GM12864 (cell line): ENCODE data around the gene KCNT2.

ENCODE experiments used
- DNase-seq: peaks from one replicate; pipeline ENCODE4 v3.0.0-alpha.2; 2011; ENCODE audit warnings: low read depth
- H3K4me3 ChIP-seq: 2 replicates; pipeline ENCODE4 v1.5.1; 2011; ENCODE audit warnings: mild to moderate bottlenecking, low read depth, low read length, control low read depth
- CTCF ChIP-seq: IDR thresholded peaks from 2 replicates; pipeline ENCODE4 v1.5.1; 2011; ENCODE audit warnings: low read depth, mild to moderate bottlenecking, moderate library complexity, low read length, control low read depth, inconsistent platforms; ENCODE audit errors: missing control alignments

The KCNT2 gene

GRCh38 chr1:196207612-196208217 is 400.5 kb downstream of the KCNT2 start:
- no peak for TF ChIP-seq CTCF
- H3K4me3 ChIP-seq: no peak overlapping the region
- no peak for DNase-seq

- no peak for TF ChIP-seq CTCF
- no peak for DNase-seq
- H3K4me3 ChIP-seq: no peak overlapping the region
These were observed 402.4 kb downstream of the KCNT2 start for GRCh38 chr1:196205882-196206281.

GRCh38 chr1:196196486-196196885 is 411.8 kb downstream of the KCNT2 start:
- TF ChIP-seq CTCF: no peak
- H3K4me3 ChIP-seq: no peak overlapping the region

GRCh38 chr1:196193896-196194559 is 414.2 kb downstream of the KCNT2 start:
- no peak for DNase-seq
- no peak overlapping the region for H3K4me3 ChIP-seq

More at GRCh38 chr1:196196486-196196885, 411.8 kb downstream of the KCNT2 start:
- DNase-seq: no peak

GRCh38 chr1:196183941-196184340 is 424.3 kb downstream of the KCNT2 start:
- TF ChIP-seq CTCF: no peak
- no peak for DNase-seq
- no peak overlapping the region for H3K4me3 ChIP-seq

More at GRCh38 chr1:196193896-196194559, 414.2 kb downstream of the KCNT2 start:
- no peak for TF ChIP-seq CTCF

GRCh38 chr1:196181594-196181878 is 426.7 kb downstream of the KCNT2 start:
- no peak for DNase-seq
- no peak overlapping the region for H3K4me3 ChIP-seq
- TF ChIP-seq CTCF: no peak
